K562 (cell line): Measurements from ENCODE around the gene ZNF180. TPM values are rescaled to one million over a fixed set of nuclear protein-coding genes. Genes with fewer than 3 reads are reported as not detected.

Experiments
- CCAR2 ChIP-seq: fragments of 200-400 bp; formaldehyde crosslinking; IDR thresholded peaks from 2 replicates; pipeline ENCODE4 v1.6.1; 2017; ENCODE audit warnings: mild to moderate bottlenecking, low read depth, low read length
- CTCF ChIP-seq, 3 experiments: IDR thresholded peaks in 2 of 3; conservative IDR thresholded peaks in 1 of 3; 2 replicates each; pipeline ENCODE4 v1.5.1; 2011 to 2012; ENCODE audit warnings: low read length in 3 of 3, mild to moderate bottlenecking in 3 of 3, control low read depth in 2 of 3, improper control_type of control experiment in 1 of 3, inconsistent platforms in 1 of 3, low read depth in 1 of 3, mixed read lengths in 1 of 3, moderate library complexity in 1 of 3; ENCODE audit not compliant: insufficient read depth in 2 of 3
- EHMT2 ChIP-seq: fragments of 450-650 bp; IDR thresholded peaks from 2 replicates; pipeline ENCODE4 v1.6.1; 2018; ENCODE audit warnings: antibody characterized with exemption
- ELK1 ChIP-seq: sonication (generic); formaldehyde crosslinking; IDR thresholded peaks from 2 replicates; pipeline ENCODE4 v1.8.1; 2022; ENCODE audit warnings: missing genetic modification reagents
- FOXP4 ChIP-seq: sonication (generic); formaldehyde crosslinking; IDR thresholded peaks from 2 replicates; pipeline ENCODE4 v1.8.0; 2022; ENCODE audit warnings: mild to moderate bottlenecking, missing genetic modification reagents, borderline replicate concordance
- HEY1 ChIP-seq: fragments of 250-450 bp; sonication (Bioruptor Pico); IDR thresholded peaks from 2 replicates; pipeline ENCODE4 v1.5.0; 2020; ENCODE audit warnings: mild to moderate bottlenecking, moderate library complexity, borderline replicate concordance
- HIVEP1 ChIP-seq: fragments of 250-450 bp; sonication (Bioruptor Pico); IDR thresholded peaks from 2 replicates; pipeline ENCODE4 v1.4.0; 2020; ENCODE audit warnings: mild to moderate bottlenecking
- ILF3 ChIP-seq: fragments of 450-650 bp; IDR thresholded peaks from 2 replicates; pipeline ENCODE4 v1.6.1; 2018; ENCODE audit warnings: antibody characterized with exemption, mild to moderate bottlenecking, moderate library complexity, borderline replicate concordance
- JUN ChIP-seq, 2 experiments: sonication (generic) in 1 of 2; formaldehyde crosslinking in 1 of 2; IDR thresholded peaks; 2 replicates each; pipeline versions ENCODE4 v1.6.1 to v1.8.0; 2012 to 2022; ENCODE audit warnings: borderline replicate concordance in 2 of 2, mild to moderate bottlenecking in 2 of 2, improper control_type of control experiment in 1 of 2, low read depth in 1 of 2, low read length in 1 of 2, missing genetic modification reagents in 1 of 2
- MIER1 ChIP-seq: fragments of 450-650 bp; IDR thresholded peaks from 2 replicates; pipeline ENCODE4 v1.6.1; 2016; ENCODE audit warnings: antibody characterized with exemption, mild to moderate bottlenecking, low read depth
- MTA1 ChIP-seq: fragments of 450-650 bp; IDR thresholded peaks from 2 replicates; pipeline ENCODE4 v1.6.1; 2017; ENCODE audit warnings: borderline replicate concordance
- NFE2L1 ChIP-seq: fragments of 450-650 bp; IDR thresholded peaks from 2 replicates; pipeline ENCODE4 v1.6.1; 2016; ENCODE audit warnings: missing genetic modification characterization, low read depth, mild to moderate bottlenecking, missing compliant biosample characterization, moderate library complexity, borderline replicate concordance
- SREBF1 ChIP-seq: fragments of 150-350 bp; IDR thresholded peaks from 2 replicates; pipeline ENCODE4 v1.6.1; 2014; ENCODE audit warnings: antibody characterized with exemption, low read depth, low read length, borderline replicate concordance
- THAP12 ChIP-seq: fragments of 250-450 bp; sonication (Bioruptor Pico); IDR thresholded peaks from 2 replicates; pipeline ENCODE4 v1.9.0; 2021; ENCODE audit warnings: mild to moderate bottlenecking, inconsistent platforms
- XRCC4 ChIP-seq: IDR thresholded peaks from one replicate; pipeline ENCODE4 v1.6.1; 2011; ENCODE audit not compliant: insufficient read depth, insufficient read length; ENCODE audit errors: extremely low read depth
- ZNF165 ChIP-seq: fragments of 250-450 bp; sonication (Bioruptor Pico); IDR thresholded peaks from 2 replicates; pipeline ENCODE4 v1.4.0; 2020; ENCODE audit warnings: borderline replicate concordance
- polyA plus RNA-seq, 8 experiments: library from polyadenylated mRNA; depleted of rRNA in 4 of 8; stranded (reverse) in 5 of 8; unstranded in 3 of 8; fragments of >200 nt; fragmentation: Nextera tagmentation in 2 of 8; fragmentation: Illumina TruSeq in 1 of 8; extraction: Ambion mirVana in 2 of 8; extraction: Trizol in 1 of 8; gene quantifications; 2 replicates each; pipeline versions ENCODE4 v1.2.1 to v1.2.3, GENCODE V29; 2011 to 2014; ENCODE audit warnings: inconsistent platforms in 1 of 8, missing spikeins in 1 of 8
- total RNA-seq, 7 experiments: library from RNA; depleted of rRNA in 6 of 7; stranded (reverse); fragments of >200 nt in 6 of 7; fragmentation: Illumina TruSeq in 2 of 7; extraction: Trizol in 2 of 7; gene quantifications; 2 replicates each; pipeline versions ENCODE4 v1.2.1 to v1.2.3, GENCODE V29; 2011 to 2021; ENCODE audit warnings: low replicate concordance in 1 of 7

Gene ZNF180
- total and polyA plus RNA-seq, 9 of the 15 experiments (the other 6 are each of a cell fraction or from before 2014, with no cell fraction given), result 1.8 to 8.7 (median 5.9) TPM

- TF ChIP-seq HEY1 (CRISPR knock-in tag) (no peak), MTA1 (no peak), THAP12 (CRISPR knock-in tag) (no peak), SREBF1 (no peak), ZNF165 (CRISPR knock-in tag) (no peak), CTCF (IDR thresholded peaks at IDR 0.05 in 2 of 3, conservative IDR thresholded peaks at IDR 0.05 in 1 of 3; ENCODE audit: insufficient read depth in 2 of 3, low read depth in 1 of 3, low read length in 3 of 3) (peak; percentile 73 to 82 (median 75)), JUN (IDR thresholded peaks at IDR 0.05; ENCODE audit: borderline replicate concordance, low read depth, low read length) (no peak), JUN (CRISPR knock-in tag; IDR thresholded peaks at IDR 0.05; ENCODE audit: borderline replicate concordance) (no peak), ELK1 (CRISPR knock-in tag) (no peak), XRCC4 (no peak), ILF3 (no peak), NFE2L1 (no peak), MIER1 (peak; percentile 87), FOXP4 (CRISPR knock-in tag) (no peak), CCAR2 (no peak), EHMT2 (peak; percentile 95), HIVEP1 (no peak)
Observed at GRCh38 chr19:44512326-44513298, 12.3 kb upstream of the ZNF180 start (continued).
